ENCODE measurements around the gene HINFP.

- TF ChIP-seq MAX (IDR thresholded peaks at IDR 0.05) (no peak), FOXA1 (IDR thresholded peaks at IDR 0.05) (no peak), HNF4A (conservative IDR thresholded peaks at IDR 0.05) (no peak), JUND (IDR thresholded peaks at IDR 0.05) (no peak), EGR1 (IDR thresholded peaks at IDR 0.05; ENCODE audit: low read depth in 2 of 2) (no peak), RAD21 (IDR thresholded peaks at IDR 0.05) (no peak), RXRA (IDR thresholded peaks at IDR 0.05) (no peak), SP1 (IDR thresholded peaks at IDR 0.05) (no peak), TAF1 (conservative IDR thresholded peaks at IDR 0.05) (no peak), ATF3 (IDR thresholded peaks at IDR 0.05) (no peak)
- TF ChIP-seq, protein P1, sequence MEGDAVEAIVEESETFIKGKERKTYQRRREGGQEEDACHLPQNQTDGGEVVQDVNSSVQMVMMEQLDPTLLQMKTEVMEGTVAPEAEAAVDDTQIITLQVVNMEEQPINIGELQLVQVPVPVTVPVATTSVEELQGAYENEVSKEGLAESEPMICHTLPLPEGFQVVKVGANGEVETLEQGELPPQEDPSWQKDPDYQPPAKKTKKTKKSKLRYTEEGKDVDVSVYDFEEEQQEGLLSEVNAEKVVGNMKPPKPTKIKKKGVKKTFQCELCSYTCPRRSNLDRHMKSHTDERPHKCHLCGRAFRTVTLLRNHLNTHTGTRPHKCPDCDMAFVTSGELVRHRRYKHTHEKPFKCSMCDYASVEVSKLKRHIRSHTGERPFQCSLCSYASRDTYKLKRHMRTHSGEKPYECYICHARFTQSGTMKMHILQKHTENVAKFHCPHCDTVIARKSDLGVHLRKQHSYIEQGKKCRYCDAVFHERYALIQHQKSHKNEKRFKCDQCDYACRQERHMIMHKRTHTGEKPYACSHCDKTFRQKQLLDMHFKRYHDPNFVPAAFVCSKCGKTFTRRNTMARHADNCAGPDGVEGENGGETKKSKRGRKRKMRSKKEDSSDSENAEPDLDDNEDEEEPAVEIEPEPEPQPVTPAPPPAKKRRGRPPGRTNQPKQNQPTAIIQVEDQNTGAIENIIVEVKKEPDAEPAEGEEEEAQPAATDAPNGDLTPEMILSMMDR (IDR thresholded peaks at IDR 0.05; ENCODE audit: low read depth, low read length, missing input control) = no peak
- TF ChIP-seq, protein P2, sequence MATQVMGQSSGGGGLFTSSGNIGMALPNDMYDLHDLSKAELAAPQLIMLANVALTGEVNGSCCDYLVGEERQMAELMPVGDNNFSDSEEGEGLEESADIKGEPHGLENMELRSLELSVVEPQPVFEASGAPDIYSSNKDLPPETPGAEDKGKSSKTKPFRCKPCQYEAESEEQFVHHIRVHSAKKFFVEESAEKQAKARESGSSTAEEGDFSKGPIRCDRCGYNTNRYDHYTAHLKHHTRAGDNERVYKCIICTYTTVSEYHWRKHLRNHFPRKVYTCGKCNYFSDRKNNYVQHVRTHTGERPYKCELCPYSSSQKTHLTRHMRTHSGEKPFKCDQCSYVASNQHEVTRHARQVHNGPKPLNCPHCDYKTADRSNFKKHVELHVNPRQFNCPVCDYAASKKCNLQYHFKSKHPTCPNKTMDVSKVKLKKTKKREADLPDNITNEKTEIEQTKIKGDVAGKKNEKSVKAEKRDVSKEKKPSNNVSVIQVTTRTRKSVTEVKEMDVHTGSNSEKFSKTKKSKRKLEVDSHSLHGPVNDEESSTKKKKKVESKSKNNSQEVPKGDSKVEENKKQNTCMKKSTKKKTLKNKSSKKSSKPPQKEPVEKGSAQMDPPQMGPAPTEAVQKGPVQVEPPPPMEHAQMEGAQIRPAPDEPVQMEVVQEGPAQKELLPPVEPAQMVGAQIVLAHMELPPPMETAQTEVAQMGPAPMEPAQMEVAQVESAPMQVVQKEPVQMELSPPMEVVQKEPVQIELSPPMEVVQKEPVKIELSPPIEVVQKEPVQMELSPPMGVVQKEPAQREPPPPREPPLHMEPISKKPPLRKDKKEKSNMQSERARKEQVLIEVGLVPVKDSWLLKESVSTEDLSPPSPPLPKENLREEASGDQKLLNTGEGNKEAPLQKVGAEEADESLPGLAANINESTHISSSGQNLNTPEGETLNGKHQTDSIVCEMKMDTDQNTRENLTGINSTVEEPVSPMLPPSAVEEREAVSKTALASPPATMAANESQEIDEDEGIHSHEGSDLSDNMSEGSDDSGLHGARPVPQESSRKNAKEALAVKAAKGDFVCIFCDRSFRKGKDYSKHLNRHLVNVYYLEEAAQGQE (IDR thresholded peaks at IDR 0.05) = no peak
Observed at GRCh38 chr11:119149018-119149785, 27.8 kb downstream of the HINFP start, which contains the start of gene ABCG4.
